Activated CD8-positive, alpha-beta memory T cell treated with anti-CD3 and anti-CD28 coated beads, Interleukin-2, amount 50 U/mL, for 4 hours (primary cell): ENCODE measurements around the gene EME1.
"Not testable (repeated sequence)": the region's sequence is repeated elsewhere in the genome, so short reads cannot be mapped to it uniquely, and the experiment has no call there.

Source experiments
- DNase-seq: peaks from one replicate; pipeline ENCODE4 v3.0.0-alpha.2; 2020

EME1 gene, protein sequence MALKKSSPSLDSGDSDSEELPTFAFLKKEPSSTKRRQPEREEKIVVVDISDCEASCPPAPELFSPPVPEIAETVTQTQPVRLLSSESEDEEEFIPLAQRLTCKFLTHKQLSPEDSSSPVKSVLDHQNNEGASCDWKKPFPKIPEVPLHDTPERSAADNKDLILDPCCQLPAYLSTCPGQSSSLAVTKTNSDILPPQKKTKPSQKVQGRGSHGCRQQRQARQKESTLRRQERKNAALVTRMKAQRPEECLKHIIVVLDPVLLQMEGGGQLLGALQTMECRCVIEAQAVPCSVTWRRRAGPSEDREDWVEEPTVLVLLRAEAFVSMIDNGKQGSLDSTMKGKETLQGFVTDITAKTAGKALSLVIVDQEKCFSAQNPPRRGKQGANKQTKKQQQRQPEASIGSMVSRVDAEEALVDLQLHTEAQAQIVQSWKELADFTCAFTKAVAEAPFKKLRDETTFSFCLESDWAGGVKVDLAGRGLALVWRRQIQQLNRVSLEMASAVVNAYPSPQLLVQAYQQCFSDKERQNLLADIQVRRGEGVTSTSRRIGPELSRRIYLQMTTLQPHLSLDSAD

DNA sequence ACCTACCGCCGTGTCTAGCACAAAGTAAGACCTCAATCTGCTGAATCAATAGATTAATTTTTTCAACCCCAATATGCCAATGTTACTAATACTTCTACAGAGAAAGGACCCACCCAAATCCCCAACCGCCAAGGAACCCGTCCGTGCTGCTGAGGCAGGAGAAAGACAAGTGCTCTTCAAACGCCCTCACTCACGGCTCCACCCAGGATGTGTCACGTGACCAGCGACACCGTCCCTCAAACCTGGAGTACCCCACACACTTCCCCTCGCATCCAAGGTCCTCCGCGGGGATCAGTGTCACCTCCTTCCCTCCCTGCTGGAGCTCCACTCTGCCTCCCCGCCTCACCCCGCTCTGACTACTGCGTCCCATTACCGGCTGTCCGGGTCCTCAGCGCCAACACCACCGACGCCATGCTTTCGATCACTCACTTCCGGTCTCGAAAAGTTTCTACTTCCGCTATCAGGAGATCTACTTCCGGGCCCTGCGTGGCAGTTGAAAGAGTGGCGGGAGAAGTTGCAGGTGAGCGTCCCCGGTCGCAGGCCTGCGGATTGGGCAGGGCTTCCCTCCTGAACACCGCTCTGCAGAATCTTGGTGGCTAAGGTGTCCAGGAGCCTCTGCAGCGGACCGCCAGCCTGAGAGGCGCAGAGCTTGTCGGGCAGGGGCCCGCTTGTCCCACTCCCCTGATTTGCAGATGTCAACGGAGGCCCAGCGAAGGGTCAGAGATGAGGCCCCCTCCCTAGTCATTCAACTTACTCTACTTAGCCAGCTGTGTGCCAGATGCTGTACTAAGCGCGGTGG lies at the start of gene EME1, which contains the start of gene MRPL27:
Gene EME1 (plus strand): TSS at position 472 of the 799 bp plus-strand sequence. CDS start 1,980 bp downstream, outside the sequence.
Gene MRPL27 (minus strand): TSS at position 427 of the 799 bp plus-strand sequence. CDS start 14 bp downstream, at position 413.
- DNase-seq = peak; percentile 83

DNA sequence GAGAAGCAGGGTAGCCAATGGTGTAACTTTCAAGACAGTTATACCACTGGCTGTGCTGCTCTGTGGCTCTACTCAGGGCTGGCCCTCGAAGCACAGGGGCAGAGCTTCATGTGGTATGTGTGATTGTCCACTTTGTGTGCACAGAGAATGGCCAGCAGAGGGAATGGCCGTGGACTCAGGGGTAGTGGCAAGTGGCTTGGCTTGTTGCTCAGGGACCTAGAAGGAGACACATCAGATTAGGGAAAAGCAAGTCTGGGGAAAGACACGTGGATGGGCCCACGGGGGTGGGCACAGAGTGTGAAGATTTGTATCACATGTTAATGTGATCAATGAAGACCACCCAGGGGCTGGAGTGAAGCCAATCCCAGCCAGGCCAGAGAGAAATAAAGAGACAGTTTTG lies 47.1 kb upstream of the EME1 start:
- DNase-seq = no peak

DNA sequence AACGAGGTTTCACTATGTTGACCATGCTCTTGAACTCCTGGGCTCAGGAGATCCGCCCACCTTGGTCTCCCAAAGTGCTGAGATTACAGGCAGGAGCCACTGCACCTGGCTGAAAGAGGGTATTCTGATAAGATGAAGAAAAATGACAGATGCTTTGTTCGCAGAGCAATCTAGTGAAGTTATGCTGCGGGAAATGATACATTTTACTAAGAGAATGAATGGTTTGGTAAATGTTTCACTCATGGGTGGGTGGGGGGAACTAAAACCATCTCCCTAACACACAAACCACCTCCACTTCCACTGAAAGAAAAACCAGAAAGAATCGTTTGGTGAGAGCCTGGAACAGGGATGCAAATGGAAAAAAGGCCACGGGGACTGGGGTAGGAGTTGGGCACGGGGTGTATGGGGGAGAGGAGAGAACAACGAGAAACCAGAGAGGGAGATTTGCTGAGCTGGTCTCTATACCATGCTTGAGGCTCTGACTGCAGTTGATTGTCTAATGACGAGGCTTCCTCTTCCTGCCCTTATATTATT lies 46.1 kb upstream of the EME1 start:
- no peak for DNase-seq

DNA sequence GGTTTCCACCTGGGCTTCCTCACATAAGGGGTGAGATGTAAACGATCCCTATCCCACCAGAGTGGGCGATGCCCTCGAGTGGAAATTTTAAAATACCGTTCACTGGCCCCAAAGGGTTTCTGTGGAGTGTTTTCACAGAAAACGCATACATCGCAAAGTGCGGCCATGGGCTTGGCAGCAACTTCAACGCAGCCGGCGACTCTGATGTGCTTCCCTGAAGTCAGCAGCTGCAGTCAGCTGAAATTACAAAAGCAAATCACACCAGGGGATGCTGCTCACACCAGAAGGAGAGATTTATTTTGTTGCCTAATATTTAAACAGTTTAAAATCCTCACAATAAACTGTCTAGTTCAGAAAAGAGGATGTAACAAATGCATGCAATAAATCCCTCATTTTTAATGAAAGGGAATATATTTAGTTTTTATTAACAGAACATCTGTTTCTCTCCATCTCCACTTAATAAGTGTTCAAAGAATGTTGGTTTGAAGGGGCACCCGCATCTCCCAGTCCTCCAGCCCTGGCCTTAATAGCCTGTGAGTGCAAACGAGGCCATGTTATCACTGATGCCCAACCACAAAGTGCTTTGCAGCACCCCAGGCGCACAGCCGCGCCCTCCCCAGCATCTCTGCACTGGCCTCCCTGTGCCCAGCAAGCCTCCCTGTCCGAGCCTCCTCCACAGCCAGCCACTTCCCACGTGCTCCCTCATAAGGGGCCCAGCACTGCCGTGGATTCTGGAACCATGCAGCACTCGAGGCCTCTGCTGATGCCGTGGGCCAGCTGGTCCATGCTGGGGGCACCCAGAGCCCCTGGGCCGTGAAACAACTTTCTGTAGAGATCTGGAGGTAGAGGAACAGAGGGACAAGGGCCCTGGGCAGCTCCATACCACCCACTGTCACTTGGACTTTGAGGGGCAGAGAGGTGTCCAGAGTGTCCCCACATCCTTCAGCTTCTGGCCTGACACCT lies 44.4 kb upstream of the EME1 start:
- no peak for DNase-seq

DNA sequence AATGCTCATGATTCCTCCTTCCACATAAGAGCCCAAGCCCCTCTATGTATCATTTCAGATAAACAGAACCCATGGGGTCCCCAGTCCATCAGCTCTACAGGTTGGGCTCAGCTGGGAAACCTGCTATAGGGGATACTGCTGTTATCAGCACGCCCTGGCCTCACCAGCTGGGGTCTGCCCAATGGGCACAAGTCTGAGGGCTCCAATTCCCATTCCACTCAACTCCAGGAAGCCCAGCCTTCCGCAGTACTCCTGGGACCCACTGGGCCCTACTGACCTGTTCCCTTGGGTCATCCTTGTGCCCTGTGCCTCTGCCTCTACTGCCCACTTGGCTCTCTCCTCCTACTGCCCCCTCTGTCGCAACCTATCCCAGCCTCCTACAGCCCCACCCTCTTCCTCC lies 43.3 kb upstream of the EME1 start:
- no peak for DNase-seq

DNA sequence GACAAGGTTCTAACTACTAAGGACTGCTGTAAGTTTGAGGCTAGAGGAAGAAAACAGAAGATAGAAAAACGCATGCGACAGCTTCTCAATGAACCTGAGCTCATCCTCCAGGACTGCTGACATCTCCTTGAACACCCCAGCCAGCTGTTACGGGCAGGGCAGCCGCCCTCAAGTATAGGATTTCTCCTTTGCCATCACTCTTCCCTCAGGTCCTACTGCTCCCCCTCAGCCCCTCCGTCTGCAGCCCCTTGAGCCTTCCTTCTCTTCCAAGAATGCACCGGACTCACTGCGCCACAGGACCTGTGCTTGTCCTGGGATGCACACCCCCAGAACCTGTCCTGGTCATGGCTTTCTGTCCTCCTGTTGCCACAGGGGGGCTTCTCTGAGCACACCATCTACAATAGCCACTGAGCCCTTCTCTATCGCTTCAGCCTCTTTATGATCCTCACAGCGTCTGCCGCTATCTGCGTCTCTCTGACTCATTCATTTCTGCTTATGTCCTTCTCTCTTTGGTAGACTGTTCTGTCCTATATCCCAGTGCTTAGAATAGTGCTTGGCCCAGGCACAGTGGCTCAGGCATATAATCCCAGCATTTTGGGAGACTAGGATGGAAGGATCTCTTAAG lies 42.8 kb upstream of the EME1 start:
- no peak for DNase-seq

DNA sequence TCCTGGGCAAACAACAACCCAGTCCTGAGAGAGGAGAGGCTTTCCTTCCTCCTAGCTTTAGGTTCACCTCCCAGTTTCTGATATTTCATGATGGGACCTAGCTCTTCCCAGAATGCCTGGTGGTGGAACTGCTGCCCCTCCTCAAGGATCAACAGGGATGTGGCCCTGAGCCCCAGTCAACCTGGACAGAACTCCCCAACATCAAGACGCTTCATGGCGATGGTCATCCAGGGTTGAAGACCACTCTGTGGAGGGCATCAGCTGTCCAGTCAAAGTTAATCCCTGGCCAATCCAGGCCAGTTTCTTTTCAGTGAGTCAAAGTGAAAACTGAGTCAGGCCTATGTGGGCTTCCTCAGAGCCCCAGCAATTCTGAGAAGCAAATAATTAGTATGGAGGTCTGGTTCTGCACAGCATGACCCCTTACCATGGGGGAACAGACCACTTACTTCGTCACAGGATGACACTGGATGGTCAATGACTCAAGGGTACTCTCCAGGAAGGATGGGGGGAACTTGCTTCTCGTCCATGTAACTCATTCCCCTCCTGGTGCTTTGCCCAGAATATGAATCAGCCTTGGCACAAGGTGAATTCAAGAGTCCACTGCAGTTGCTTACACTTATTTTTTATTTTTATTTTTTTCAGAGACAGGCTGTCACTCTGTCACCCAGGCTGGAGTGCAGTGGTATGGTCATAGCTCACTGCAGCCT lies 41.8 kb upstream of the EME1 start:
- no peak for DNase-seq

DNA sequence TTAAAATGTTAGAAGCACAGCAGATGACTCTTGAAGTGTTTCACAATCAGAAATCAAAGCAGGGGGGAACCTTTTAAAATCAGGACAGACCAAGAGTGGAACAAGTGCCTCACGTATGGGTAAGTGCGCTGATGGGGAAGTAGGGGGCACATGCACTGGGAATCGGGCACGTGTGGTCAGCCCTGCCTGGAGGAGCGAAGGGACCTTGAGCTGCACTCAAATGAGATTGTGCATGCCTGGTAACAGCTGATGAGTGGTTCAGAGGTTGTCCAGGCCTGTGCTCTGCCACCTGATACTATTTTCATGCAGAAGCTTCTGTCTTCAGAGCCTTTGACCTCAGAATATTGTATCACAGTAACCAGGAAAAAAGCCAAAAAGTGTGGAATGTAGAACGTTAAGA lies 40.8 kb upstream of the EME1 start:
- no peak for DNase-seq

DNA sequence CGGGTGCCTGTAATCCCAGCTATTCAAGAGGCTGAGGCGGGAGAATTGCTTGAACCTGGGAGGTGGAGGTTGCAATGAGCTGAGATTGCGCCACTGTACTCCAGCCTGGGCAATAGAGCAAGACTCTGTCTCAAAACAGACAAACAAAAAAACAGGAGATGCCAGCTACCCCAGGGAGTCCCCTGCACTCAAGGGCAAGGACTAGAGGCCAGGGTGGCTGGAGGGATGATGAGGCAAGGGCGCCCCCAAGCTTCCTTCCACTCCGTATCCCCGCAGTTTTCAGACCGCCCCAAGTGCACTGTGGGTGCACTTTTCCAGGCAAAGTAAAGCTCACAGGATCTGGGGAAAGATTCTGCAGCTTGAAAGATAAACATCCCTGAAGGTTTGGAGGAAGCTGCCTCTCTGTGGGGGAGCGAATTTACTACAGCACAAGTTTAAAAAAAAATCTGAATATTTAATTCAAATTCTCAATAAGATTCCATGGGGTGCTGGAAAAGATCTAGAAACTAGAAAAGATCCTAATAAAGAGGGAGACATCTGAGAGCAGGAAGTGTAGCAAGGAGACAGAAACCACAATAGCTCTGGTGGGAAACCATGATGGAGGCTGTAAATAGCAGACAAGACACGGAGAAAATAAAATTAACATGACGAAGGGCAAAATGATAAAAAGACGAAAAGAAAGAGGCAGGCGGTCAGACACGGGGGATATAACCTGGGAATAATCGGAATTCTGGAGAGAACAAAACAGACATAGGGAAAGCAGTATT lies 39.6 kb upstream of the EME1 start:
- not testable (repeated sequence) for DNase-seq

DNA sequence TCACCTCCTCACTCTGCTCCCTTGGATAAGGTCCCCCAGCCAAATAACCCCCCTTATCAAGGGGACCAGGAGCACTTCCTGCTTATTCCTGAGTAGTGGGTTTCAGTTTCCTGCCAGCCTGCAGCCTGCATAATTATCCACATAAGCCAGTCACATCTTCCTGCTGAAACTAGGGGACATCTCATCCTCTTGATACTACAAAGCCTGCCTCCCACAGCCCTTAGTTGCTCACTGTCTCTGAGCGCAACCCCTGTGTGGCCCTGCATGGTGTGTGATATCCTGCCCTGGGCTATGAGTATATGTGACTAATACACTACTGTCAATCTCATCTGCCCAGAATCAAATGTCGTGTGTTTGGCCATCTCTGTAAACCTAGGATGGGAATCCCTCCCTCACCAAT lies 35.1 kb upstream of the EME1 start:
- no peak for DNase-seq

DNA sequence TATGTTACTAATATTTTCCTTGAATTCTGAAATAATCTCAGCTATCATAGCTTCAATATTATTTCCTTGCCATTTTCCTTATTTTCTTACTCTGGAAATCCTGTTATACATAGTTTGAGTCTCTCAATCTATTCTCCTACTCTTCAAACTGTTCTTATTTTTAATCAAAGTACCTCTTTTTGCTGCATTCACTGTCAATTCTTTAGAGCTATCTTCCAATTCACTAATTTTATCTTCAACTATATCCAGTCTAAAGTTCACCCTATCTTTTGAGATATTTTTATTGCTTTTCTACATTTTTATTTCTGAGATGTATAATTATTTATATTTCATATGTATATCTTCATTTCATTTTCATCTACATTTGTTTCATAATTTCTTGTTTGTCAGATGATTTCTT lies 34.4 kb upstream of the EME1 start:
- DNase-seq = no peak

DNA sequence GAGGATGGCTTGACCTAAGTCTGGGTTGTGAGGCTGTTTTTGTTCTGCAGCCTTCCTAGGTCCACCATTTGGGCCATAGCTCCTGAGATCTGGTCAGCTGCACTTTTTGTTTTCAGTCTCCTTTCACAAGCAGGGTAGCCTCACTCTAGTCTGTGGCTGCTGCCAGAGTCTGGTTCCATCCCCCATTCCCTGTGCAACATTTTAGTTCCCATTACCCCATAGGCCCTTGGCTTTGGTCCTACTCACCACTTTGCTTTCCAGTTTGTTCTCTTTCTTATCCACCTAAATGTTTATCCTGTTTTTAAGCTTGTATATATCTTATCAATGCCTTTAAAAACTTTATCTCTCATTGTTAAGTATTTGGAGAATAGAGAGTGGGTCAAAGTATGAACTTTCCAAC lies 33.6 kb upstream of the EME1 start:
- DNase-seq = no peak

DNA sequence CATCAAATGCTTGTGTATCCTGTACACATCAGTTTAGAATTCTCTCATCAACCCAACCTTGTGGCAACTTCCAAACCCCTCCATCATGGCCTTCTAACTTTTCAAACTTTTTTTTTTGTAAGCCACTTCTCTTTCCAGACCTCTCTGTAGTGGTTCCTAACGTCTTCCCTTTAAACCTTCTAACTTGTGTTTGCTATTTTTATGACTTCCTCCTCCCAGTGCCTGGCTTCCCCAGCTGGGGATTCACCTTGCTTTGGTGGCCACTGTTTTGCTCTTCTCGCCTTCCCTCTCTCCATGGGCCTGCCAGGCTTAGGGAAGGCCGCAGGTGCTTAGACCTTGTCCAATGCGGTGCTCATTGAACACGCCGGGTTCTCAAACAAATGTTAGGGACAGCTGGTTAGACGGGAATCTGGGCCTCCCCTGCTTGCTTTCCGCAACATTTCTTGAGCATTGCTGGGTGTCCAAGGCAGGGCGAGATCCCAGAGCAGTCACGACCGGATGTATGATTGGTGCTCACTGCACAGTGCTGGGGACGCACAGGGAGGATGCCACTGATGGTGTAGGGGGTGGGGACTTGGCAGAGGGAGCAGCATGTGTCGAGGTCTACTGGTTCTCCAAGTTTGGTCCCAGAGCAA lies 28.2 kb upstream of the EME1 start:
- no peak for DNase-seq

DNA sequence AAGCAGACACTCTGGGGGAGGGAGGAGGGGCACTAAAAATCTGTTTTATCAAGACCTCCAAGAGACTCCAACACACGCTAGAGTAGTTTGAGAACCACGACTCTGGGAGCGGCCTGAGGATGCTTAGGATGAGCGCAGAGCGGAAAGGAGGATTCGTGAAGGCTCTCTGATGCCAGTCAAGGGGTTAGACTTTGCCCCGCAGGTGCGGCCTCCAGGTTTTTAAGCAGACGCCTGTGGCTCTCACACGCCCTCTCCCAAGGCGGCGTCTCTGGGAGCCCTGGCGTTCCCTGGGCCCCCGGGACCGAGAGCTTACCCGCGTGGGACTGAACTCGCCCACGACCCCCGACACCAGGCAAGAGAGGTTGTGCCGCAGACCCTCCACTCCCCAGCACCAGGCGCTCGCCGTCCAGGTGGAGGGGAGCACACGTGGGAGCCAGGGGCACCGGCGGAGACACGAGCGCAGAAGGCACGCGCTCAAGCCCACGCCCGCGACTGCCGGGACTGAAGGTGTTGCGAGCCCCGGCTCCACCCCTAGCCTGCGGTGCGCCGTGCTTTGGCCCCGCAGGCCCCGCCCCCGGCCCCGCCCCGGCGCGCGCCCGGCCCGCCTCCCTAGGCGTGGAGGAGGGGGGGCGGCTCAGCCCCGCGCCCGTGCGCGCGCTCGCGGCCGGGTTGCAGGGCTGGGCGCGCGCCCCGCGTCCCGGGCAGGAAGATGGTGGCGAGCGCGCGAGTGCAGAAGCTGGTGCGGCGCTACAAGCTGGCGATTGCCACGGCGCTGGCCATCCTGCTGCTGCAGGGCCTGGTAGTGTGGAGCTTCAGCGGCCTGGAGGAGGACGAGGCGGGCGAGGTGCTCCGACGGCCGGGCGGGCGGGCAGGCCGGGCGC lies 27.4 kb upstream of the EME1 start, which contains the start of gene XYLT2:
Gene XYLT2 (plus strand): TSS at position 695 of the 881 bp plus-strand sequence. CDS start 15 bp downstream, at position 710.
- DNase-seq = peak; percentile 94

DNA sequence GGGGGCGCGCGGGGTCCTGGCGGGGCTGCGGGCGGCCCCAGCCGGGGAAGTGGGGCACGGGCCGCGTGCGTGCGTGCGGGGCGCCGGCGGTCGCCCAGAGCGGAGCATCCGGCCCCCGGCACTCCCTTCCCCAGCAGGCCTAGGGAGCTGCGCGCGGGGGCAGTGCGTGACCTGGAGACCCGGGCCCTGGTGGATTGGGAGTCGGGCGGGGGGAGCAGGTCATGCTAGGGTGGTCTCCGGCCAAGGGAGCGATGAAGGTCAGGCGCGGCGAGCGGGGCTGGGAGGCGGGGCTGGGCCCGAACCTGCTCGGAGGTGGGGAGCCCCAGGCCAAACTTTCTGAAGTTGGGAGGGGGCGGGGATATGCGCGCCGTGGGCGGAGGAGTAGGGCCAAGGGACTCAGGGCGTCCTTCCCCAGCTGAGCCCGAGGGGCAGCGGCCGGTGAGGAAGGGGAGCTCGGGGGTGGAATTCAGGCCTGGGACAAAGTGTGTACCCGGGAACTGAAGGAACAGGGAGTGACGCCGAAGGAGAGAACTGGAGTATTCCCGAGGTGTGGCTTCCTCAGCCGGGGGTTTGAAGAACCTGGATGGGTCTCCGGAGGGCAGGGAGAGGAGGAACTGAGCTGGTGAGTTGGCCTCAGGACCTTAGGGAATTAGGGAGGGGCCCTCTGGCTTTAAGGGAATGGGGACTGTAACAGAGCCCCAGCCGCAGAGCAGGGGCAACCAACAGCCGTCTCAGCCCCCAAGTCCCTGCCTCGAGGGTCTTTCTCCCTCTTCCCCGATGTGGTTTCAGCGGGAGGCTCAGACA lies 26.5 kb upstream of the EME1 start:
- DNase-seq = peak; percentile 48

DNA sequence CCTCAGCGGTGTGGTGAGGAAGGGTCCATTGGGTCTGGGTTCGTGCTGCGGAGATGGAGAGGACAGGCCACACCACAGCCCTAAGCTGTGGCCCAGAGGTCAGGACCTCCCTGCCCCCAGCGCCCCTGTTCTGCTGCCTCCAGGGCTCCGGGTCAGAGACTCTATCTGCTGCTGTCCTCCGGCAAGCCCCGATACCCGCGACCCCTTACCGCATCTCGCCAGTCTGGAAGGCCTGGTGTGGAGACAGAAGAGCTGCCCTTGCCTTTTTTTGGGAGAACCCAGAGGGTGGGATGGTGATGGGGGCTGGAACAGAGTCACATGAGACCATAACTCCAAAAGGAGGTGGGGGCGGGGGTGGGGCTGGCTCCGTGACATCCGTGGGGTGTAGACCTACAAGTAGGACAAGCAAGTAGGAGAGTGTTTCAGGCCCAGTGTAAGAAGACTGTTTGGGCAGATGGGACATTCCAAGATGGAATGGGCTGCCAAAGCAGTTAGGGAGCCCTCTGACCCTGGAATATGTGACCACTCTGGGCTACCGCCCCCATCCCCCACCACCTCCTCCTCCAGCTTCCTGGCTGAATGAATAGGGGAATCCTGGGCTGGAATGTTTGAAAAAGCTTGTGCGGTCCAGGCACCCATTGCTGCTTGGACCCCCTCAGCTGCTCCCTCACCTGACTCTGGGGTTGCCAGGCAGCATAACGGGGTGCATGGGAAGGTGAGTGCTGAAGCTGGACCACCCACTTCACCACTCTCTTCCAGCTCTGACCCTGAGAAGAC lies 25.7 kb upstream of the EME1 start:
- DNase-seq = no peak

DNA sequence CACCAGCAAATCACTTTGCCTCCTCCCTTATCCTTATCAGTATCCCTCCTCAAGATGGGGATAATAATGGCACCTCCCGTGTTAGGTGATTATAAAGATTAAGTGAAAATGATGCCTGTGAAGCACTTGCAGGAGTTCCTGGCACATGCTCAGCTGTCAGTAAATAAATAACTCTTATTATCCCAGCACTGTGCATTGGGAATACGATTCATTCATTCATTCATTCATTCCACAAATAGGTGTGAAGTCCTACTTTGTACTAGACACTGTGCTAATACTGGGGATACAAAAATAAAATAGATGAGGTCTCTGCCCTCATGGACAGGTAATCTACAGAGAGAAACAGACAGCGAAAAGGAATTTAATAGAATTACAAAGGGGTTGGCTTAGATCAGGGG lies 25.1 kb upstream of the EME1 start:
- no peak for DNase-seq
